ENCODE measurements around the gene ZBTB38.

ZBTB38 gene

GRCh38 chr3:141353652-141354495, 14.4 kb upstream of the ZBTB38 start:
- peak; percentile 88 for DNase-seq (ENCODE audit: low read depth)
- no peak overlapping the region for H3K4me3 ChIP-seq (ENCODE audit: low read length)
- no peak for TF ChIP-seq CTCF (IDR thresholded peaks at IDR 0.05; ENCODE audit: insufficient read depth, low read depth, low read length, missing control alignments)

- DNase-seq (ENCODE audit: low read depth), result no peak
- no peak for TF ChIP-seq CTCF (IDR thresholded peaks at IDR 0.05; ENCODE audit: insufficient read depth, low read depth, low read length, missing control alignments)
- no peak overlapping the region for H3K4me3 ChIP-seq (ENCODE audit: low read length)
These were observed 13.8 kb upstream of the ZBTB38 start for GRCh38 chr3:141354517-141354916.

- no peak for TF ChIP-seq CTCF (IDR thresholded peaks at IDR 0.05; ENCODE audit: insufficient read depth, low read depth, low read length, missing control alignments)
- DNase-seq (ENCODE audit: low read depth), result no peak
- no peak overlapping the region for H3K4me3 ChIP-seq (ENCODE audit: low read length)
These were observed 13.1 kb upstream of the ZBTB38 start for GRCh38 chr3:141355242-141355641.

GRCh38 chr3:141356046-141356445, 12.3 kb upstream of the ZBTB38 start:
- no peak for DNase-seq (ENCODE audit: low read depth)
- TF ChIP-seq CTCF (IDR thresholded peaks at IDR 0.05; ENCODE audit: insufficient read depth, low read depth, low read length, missing control alignments), result no peak

GRCh38 chr3:141360888-141361598, 7.3 kb upstream of the ZBTB38 start:
- H3K4me3 ChIP-seq (ENCODE audit: low read length), result no peak overlapping the region
- peak; percentile 89 for TF ChIP-seq CTCF (IDR thresholded peaks at IDR 0.05; ENCODE audit: insufficient read depth, low read depth, low read length, missing control alignments)
- DNase-seq (ENCODE audit: low read depth), result peak; percentile 76

More at GRCh38 chr3:141356046-141356445, 12.3 kb upstream of the ZBTB38 start:
- no peak overlapping the region for H3K4me3 ChIP-seq (ENCODE audit: low read length)

GRCh38 chr3:141362736-141363135, 5.6 kb upstream of the ZBTB38 start:
- TF ChIP-seq CTCF (IDR thresholded peaks at IDR 0.05; ENCODE audit: insufficient read depth, low read depth, low read length, missing control alignments), result no peak
- no peak for DNase-seq (ENCODE audit: low read depth)
- H3K4me3 ChIP-seq (ENCODE audit: low read length), result no peak overlapping the region
